GM23338 (cell line): Measurements from ENCODE around the gene MAST4. TPM values are rescaled to one million over a fixed set of nuclear protein-coding genes. Genes with fewer than 3 reads are reported as not detected.

ENCODE experiments used
- CREB1 ChIP-seq: fragments of 250-450 bp; sonication (Bioruptor Pico); IDR thresholded peaks from 2 replicates; pipeline ENCODE4 v1.5.0; 2020; ENCODE audit warnings: low read depth, mild to moderate bottlenecking, moderate library complexity
- EZH2 ChIP-seq: fragments of 200-600 bp; sonication (generic); IDR thresholded peaks from one replicate; pipeline ENCODE4 v1.8.0; 2017; ENCODE audit warnings: antibody characterized with exemption, mild to moderate bottlenecking, low read depth; ENCODE audit not compliant: unreplicated experiment
- JUNB ChIP-seq: IDR thresholded peaks from one replicate; pipeline ENCODE4 v1.6.1; 2016; ENCODE audit warnings: antibody characterized with exemption; ENCODE audit not compliant: unreplicated experiment
- NANOG ChIP-seq: IDR thresholded peaks from 2 replicates; pipeline ENCODE4 v1.6.1; 2016; ENCODE audit warnings: antibody characterized with exemption, borderline replicate concordance
- POLR2AphosphoS5 ChIP-seq: IDR thresholded peaks from 2 replicates; pipeline ENCODE4 v1.6.1; 2016; ENCODE audit warnings: antibody characterized with exemption, low read depth
- REST ChIP-seq: IDR thresholded peaks from one replicate; pipeline ENCODE4 v1.6.1; 2018; ENCODE audit warnings: antibody characterized with exemption; ENCODE audit not compliant: unreplicated experiment
- STAT1 ChIP-seq: IDR thresholded peaks from one replicate; pipeline ENCODE4 v1.6.1; 2016; ENCODE audit warnings: antibody characterized with exemption; ENCODE audit not compliant: unreplicated experiment
- ZNF114 ChIP-seq: fragments of 250-450 bp; sonication (Bioruptor Pico); IDR thresholded peaks from 2 replicates; pipeline ENCODE4 v1.5.0; 2020; ENCODE audit warnings: mild to moderate bottlenecking, moderate library complexity
- ZNF331 ChIP-seq: fragments of 250-450 bp; sonication (Bioruptor Pico); IDR thresholded peaks from 2 replicates; pipeline ENCODE4 v1.5.0; 2020; ENCODE audit warnings: low read depth, mild to moderate bottlenecking, moderate library complexity
- ZNF462 ChIP-seq: fragments of 250-450 bp; sonication (Bioruptor Pico); IDR thresholded peaks from 2 replicates; pipeline ENCODE4 v1.5.0; 2020; ENCODE audit warnings: mild to moderate bottlenecking, moderate library complexity
- polyA plus RNA-seq: library from polyadenylated mRNA; unstranded; fragments of >200 nt; fragmentation: Nextera tagmentation; extraction: Ambion mirVana; gene quantifications from 2 replicates; pipeline ENCODE4 v1.2.1, GENCODE V29; 2016
- total RNA-seq: library from RNA; depleted of rRNA; stranded (reverse); fragments of >200 nt; shearing (Covaris generic); gene quantifications from 2 replicates; pipeline ENCODE4 v1.2.3, GENCODE V29; 2014

Gene MAST4
- total and polyA plus RNA-seq, 2 experiments from 2014 or later, result 3.6 to 8.5 TPM

- TF ChIP-seq ZNF462, result no peak
- no peak for TF ChIP-seq REST
- no peak for TF ChIP-seq STAT1
- no peak for TF ChIP-seq JUNB
- no peak for TF ChIP-seq POLR2AphosphoS5
- no peak for TF ChIP-seq ZNF331 (CRISPR knock-in tag)
- no peak for TF ChIP-seq EZH2
- TF ChIP-seq CREB1 (CRISPR knock-in tag), result no peak
- TF ChIP-seq ZNF114 (CRISPR knock-in tag), result no peak
- no peak for TF ChIP-seq NANOG
These were observed 557.1 kb downstream of the MAST4 start (continued) for GRCh38 chr5:67153292-67153691.
